Measurements from ENCODE around the gene RAB7B. TPM values are rescaled to one million over a fixed set of nuclear protein-coding genes. Genes with fewer than 3 reads are reported as not detected.

The RAB7B gene
- total RNA-seq, 1 donor from 2014 or later: 0.13 TPM

DNA sequence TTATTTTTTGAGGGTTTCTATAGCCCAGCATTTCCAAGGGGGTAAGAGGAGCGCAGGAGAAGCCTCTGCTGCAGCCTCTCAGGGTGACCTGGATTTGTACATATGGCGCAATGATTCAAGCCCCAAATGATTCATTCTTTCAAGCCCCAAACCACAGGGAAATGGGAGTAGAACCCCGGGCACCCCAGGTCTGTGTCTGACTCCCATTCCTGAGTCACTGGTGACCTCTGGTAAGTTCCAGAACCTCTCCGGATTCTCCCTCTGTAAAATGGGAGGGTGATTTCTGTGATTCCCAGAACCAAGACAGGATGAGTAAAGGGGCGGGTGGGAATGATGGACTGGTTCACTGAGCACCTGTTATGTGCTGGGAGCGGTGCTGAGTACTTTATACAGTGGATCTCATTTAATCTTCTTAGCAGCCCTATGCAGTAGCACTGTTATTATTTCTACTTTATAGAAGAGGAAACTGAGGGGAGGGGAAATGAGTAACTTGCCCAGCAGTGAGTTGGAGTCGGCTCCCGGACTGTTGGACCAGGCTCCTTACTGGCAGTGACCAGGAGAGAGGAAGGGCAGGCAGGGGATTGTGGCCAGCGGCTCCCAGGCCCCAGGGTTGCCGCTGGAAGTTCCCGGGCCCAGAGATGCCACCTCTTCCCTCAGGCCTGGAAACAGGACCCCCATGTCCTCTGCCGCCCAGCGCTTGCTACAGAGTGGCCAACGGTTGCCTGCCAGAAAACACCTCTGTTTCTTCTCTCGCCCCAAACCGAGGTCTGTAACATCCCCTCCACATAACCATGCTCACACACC lies 39.6 kb downstream of the RAB7B start:
- Histone ChIP-seq H3K4me3 (ENCODE audit: low read depth, low read length) (no peak overlapping the region), H3K36me3 (ENCODE audit: control insufficient read depth, insufficient read depth, low read length) (no peaks in the 10 kb centered on the region), H3K27me3 (ENCODE audit: control insufficient read depth, insufficient read depth, low read length) (peaks cover 2% of the 10 kb centered on the region)
- TF ChIP-seq, protein P1, sequence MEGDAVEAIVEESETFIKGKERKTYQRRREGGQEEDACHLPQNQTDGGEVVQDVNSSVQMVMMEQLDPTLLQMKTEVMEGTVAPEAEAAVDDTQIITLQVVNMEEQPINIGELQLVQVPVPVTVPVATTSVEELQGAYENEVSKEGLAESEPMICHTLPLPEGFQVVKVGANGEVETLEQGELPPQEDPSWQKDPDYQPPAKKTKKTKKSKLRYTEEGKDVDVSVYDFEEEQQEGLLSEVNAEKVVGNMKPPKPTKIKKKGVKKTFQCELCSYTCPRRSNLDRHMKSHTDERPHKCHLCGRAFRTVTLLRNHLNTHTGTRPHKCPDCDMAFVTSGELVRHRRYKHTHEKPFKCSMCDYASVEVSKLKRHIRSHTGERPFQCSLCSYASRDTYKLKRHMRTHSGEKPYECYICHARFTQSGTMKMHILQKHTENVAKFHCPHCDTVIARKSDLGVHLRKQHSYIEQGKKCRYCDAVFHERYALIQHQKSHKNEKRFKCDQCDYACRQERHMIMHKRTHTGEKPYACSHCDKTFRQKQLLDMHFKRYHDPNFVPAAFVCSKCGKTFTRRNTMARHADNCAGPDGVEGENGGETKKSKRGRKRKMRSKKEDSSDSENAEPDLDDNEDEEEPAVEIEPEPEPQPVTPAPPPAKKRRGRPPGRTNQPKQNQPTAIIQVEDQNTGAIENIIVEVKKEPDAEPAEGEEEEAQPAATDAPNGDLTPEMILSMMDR (IDR thresholded peaks at IDR 0.05; ENCODE audit: insufficient read depth, low read length, poor library complexity, severe bottlenecking): no peak
- peak; percentile 69 for DNase-seq (ENCODE audit: low read depth)

DNA sequence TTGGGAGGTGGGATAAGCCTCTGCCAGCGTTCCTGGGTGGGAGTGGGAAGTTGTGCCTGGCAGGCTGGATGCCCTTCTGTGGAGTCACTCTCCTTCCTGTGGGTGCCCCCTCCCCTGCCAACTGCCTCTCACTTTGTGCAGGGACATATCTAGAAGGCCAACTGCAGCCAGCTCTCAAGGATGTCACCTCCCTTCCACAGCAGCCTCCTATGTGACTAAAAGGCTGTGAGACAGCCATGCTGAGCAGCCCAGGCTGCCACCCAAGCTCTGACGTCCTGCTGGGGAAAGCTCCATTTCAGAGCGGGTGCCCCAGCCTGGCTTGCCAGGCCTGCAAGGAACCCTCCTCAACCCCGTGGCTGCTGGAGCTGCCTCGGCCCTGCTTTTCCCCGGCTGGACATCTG lies 40.4 kb downstream of the RAB7B start:
- DNase-seq (ENCODE audit: low read depth): no peak
- Histone ChIP-seq H3K27me3 (ENCODE audit: control insufficient read depth, insufficient read depth, low read length) (peaks cover 2% of the 10 kb centered on the region), H3K36me3 (ENCODE audit: control insufficient read depth, insufficient read depth, low read length) (no peaks in the 10 kb centered on the region), H3K4me3 (ENCODE audit: low read depth, low read length) (no peak overlapping the region)
- TF ChIP-seq, protein P1 (IDR thresholded peaks at IDR 0.05; ENCODE audit: insufficient read depth, low read length, poor library complexity, severe bottlenecking): no peak

DNA sequence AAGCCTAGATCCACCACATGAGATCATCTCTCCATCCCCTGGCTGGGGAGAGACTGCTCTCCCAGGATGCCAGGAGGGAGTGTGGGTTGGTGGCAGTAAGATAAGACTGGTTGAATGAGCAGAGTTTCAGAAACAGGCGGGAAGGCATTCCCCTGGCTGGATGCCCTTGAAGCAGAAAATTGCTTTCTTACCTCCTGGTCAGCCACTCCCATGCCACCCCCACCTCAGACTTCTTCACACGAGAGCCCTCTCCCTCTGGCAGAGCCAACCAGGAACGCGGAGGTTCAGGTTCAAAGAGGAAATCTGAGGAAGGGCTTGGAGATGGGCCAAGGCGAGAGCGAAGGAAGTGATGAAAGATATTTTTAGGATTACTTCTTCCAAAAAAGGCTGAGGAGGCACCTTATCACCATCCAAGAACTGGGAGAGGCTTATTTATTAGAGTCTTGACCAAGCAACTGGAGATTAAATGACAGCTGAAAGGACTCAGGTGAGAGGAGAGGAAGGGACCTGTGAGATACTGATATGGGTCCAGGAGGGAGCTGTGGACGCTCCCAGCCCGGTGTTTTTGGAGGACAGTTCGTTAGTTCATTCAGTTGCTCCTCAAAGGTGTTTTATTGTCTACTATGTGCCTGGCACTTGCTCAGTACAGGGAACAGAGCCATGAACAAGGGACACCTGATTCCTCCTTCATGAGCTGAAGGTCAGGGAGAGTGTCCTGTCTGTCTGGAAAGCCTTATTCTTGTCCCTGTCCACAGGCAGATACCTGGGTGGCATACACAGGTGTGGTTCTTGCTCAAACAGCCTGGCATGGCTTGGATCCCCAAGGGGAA lies 41.0 kb downstream of the RAB7B start:
- peaks cover 2% of the 10 kb centered on the region for H3K27me3 ChIP-seq (ENCODE audit: control insufficient read depth, insufficient read depth, low read length)
- DNase-seq (ENCODE audit: low read depth): peak; percentile 50
- TF ChIP-seq, protein P1 (IDR thresholded peaks at IDR 0.05; ENCODE audit: insufficient read depth, low read length, poor library complexity, severe bottlenecking): no peak

DNA sequence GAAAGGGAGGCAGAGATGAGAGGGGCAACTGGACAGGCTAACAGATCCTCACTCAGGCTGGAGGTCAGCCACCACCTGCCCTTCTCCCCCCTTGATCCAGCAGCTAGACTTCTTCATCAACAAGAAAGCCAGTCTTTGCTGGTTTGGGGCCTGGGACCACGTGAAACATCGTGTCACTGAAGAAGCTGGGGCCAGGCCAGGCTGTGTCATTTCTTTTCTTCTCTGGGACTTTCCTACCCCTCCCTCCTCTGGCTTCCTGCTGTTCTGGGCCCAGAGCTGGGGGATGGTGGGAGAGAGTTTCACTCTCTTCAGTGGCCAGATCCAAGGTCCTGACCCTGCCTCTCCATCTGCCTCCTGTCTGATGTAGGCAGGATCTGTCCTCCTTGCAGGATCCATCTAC lies 41.8 kb downstream of the RAB7B start:
- no peak for DNase-seq (ENCODE audit: low read depth)
- no peak overlapping the region for H3K4me3 ChIP-seq (ENCODE audit: low read depth, low read length)
- peaks cover 2% of the 10 kb centered on the region for H3K27me3 ChIP-seq (ENCODE audit: control insufficient read depth, insufficient read depth, low read length)
- no peaks in the 10 kb centered on the region for H3K36me3 ChIP-seq (ENCODE audit: control insufficient read depth, insufficient read depth, low read length)
- TF ChIP-seq, protein P1 (IDR thresholded peaks at IDR 0.05; ENCODE audit: insufficient read depth, low read length, poor library complexity, severe bottlenecking): no peak

More for the DNA sequence above, 41.0 kb downstream of the RAB7B start:
- Histone ChIP-seq H3K4me3 (ENCODE audit: low read depth, low read length) (no peak overlapping the region), H3K36me3 (ENCODE audit: control insufficient read depth, insufficient read depth, low read length) (no peaks in the 10 kb centered on the region)

DNA sequence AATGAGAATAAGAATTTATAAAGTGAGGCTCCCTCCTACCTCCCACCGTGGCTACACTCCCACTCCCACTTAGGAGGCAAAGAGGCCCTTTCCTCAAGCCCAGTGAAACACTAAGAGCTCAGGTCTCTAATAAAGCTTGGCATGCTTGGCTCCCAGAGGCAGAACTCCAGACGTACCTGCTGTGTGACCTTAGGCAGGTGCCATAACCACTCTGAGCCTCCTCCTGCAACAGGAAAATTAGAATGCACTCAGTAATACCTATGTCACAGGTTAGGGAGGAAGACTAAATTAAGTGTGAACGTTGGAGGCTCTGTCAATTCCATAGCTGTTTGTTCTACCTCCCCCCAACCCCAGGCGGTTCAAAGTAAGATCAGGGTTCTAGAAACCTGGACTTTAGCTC lies 43.4 kb downstream of the RAB7B start:
- TF ChIP-seq, protein P1 (IDR thresholded peaks at IDR 0.05; ENCODE audit: insufficient read depth, low read length, poor library complexity, severe bottlenecking): no peak
- no peak for DNase-seq (ENCODE audit: low read depth)
- no peaks in the 10 kb centered on the region for H3K36me3 ChIP-seq (ENCODE audit: control insufficient read depth, insufficient read depth, low read length)
- H3K27me3 ChIP-seq (ENCODE audit: control insufficient read depth, insufficient read depth, low read length): peaks cover 2% of the 10 kb centered on the region
- no peak overlapping the region for H3K4me3 ChIP-seq (ENCODE audit: low read depth, low read length)
